Neural cell (in vitro differentiated cells): ENCODE data around the gene UBASH3B. TPM values are rescaled to one million over a fixed set of nuclear protein-coding genes. Genes with fewer than 3 reads are reported as not detected.
"Not testable (repeated sequence)": the region's sequence is repeated elsewhere in the genome, so short reads cannot be mapped to it uniquely, and the experiment has no call there.

Experiments
- H2AFZ ChIP-seq: fragments of 200-600, 300-800 bp; sonication (generic), shearing (Covaris generic); 2 replicates; pipeline ENCODE4 v1.6.0; 2014; ENCODE audit warnings: low read depth, mild to moderate bottlenecking, antibody characterized with exemption, low read length, moderate library complexity
- H3F3A ChIP-seq: fragments of 200-600 bp; shearing (Covaris generic); 2 replicates; pipeline ENCODE4 v1.6.1; 2016; ENCODE audit warnings: mild to moderate bottlenecking, moderate library complexity, mixed read lengths, antibody characterized with exemption, low read length; ENCODE audit not compliant: insufficient read depth, poor library complexity, severe bottlenecking
- H3K27ac ChIP-seq: fragments of 200-600, 300-800 bp; sonication (generic), shearing (Covaris generic); 2 replicates; pipeline ENCODE4 v1.5.1; 2014; ENCODE audit warnings: mild to moderate bottlenecking, low read length, moderate library complexity
- H3K27me3 ChIP-seq: fragments of 300-800, 200-600 bp; sonication (generic), shearing (Covaris generic); 2 replicates; pipeline ENCODE4 v1.6.0; 2014; ENCODE audit warnings: mild to moderate bottlenecking, low read depth, low read length, moderate library complexity; ENCODE audit not compliant: insufficient read depth
- H3K36me3 ChIP-seq: fragments of 300-800, 200-600 bp; sonication (generic), shearing (Covaris generic); 2 replicates; pipeline ENCODE4 v1.5.1; 2014; ENCODE audit warnings: mild to moderate bottlenecking, antibody characterized with exemption, low read length, moderate library complexity; ENCODE audit not compliant: insufficient read depth
- H3K4me2 ChIP-seq: fragments of 300-800, 200-600 bp; sonication (generic), shearing (Covaris generic); 2 replicates; pipeline ENCODE4 v1.6.0; 2014; ENCODE audit warnings: mild to moderate bottlenecking, low read length
- H3K4me3 ChIP-seq: fragments of 300-800, 200-600 bp; sonication (generic), shearing (Covaris generic); 2 replicates; pipeline ENCODE4 v1.5.1; 2014; ENCODE audit warnings: mild to moderate bottlenecking, low read length, moderate library complexity
- H3K79me2 ChIP-seq: fragments of 200-600 bp; shearing (Covaris generic); replicated peaks from 2 replicates; pipeline ENCODE4 v1.6.0; 2014; ENCODE audit warnings: mild to moderate bottlenecking, low read length, moderate library complexity; ENCODE audit not compliant: insufficient read depth
- H3K9ac ChIP-seq: fragments of 300-800, 200-600 bp; sonication (generic), shearing (Covaris generic); 2 replicates; pipeline ENCODE4 v1.6.1; 2016; ENCODE audit warnings: mild to moderate bottlenecking, low read length, mixed read lengths
- H3K9me2 ChIP-seq: fragments of 200-600 bp; shearing (Covaris generic); 2 replicates; pipeline ENCODE4 v1.6.1; 2016; ENCODE audit warnings: mild to moderate bottlenecking, low read length, mixed read lengths; ENCODE audit not compliant: insufficient read depth
- H3K9me3 ChIP-seq: fragments of 200-600, 300-800 bp; sonication (generic), shearing (Covaris generic); 2 replicates; pipeline ENCODE4 v1.6.1; 2016; ENCODE audit warnings: mild to moderate bottlenecking, mixed run types, low read length, moderate library complexity, mixed read lengths
- H4K20me1 ChIP-seq: fragments of 200-600 bp; shearing (Covaris generic); 2 replicates; pipeline ENCODE4 v1.6.1; 2016; ENCODE audit warnings: mild to moderate bottlenecking, mixed run types; ENCODE audit not compliant: insufficient read depth
- EP300 ChIP-seq: fragments of 450-650 bp; conservative IDR thresholded peaks from 2 replicates; pipeline ENCODE4 v1.6.1; 2014; ENCODE audit warnings: antibody characterized with exemption, mild to moderate bottlenecking, moderate library complexity; ENCODE audit not compliant: poor library complexity, severe bottlenecking
- EZH2 ChIP-seq: fragments of 200-600, 300-800 bp; shearing (Covaris generic), sonication (generic); IDR thresholded peaks from 2 replicates; pipeline ENCODE4 v1.6.1; 2014; ENCODE audit warnings: antibody characterized with exemption, low read length, borderline replicate concordance, mild to moderate bottlenecking; ENCODE audit not compliant: insufficient read depth, poor library complexity, severe bottlenecking
- MXI1 ChIP-seq: fragments of 450-650 bp; conservative IDR thresholded peaks from 2 replicates; pipeline ENCODE4 v1.6.1; 2014; ENCODE audit warnings: antibody characterized with exemption, mild to moderate bottlenecking; ENCODE audit not compliant: poor library complexity, severe bottlenecking
- POLR2AphosphoS5 ChIP-seq: IDR thresholded peaks from 2 replicates; pipeline ENCODE4 v1.6.1; 2012
- RAD21 ChIP-seq: fragments of 450-650 bp; conservative IDR thresholded peaks from 2 replicates; pipeline ENCODE4 v1.6.1; 2014; ENCODE audit warnings: antibody characterized with exemption, mild to moderate bottlenecking, moderate library complexity
- REST ChIP-seq: IDR thresholded peaks from 2 replicates; pipeline ENCODE4 v1.6.1; 2012; ENCODE audit warnings: borderline replicate concordance
- SMC3 ChIP-seq: fragments of 450-650 bp; conservative IDR thresholded peaks from 2 replicates; pipeline ENCODE4 v1.6.1; 2014; ENCODE audit warnings: antibody characterized with exemption, mild to moderate bottlenecking, moderate library complexity; ENCODE audit not compliant: poor library complexity
- TAF1 ChIP-seq: IDR thresholded peaks from 2 replicates; pipeline ENCODE4 v1.6.1; 2012; ENCODE audit warnings: low read depth
- polyA plus RNA-seq: library from polyadenylated mRNA; depleted of rRNA; stranded (reverse); fragments of >200 nt; gene quantifications from 2 replicates; pipeline ENCODE4 v1.2.3, GENCODE V29; 2014
- TF ChIP-seq, protein P1 (sequence below): fragments of 450-650 bp; IDR thresholded peaks from 2 replicates; pipeline ENCODE4 v1.5.1; 2014; ENCODE audit warnings: antibody characterized with exemption, mild to moderate bottlenecking, moderate library complexity; ENCODE audit not compliant: poor library complexity, severe bottlenecking

UBASH3B gene
- polyA plus RNA-seq, 1 donor from 2014 or later: 4.2 TPM

DNA sequence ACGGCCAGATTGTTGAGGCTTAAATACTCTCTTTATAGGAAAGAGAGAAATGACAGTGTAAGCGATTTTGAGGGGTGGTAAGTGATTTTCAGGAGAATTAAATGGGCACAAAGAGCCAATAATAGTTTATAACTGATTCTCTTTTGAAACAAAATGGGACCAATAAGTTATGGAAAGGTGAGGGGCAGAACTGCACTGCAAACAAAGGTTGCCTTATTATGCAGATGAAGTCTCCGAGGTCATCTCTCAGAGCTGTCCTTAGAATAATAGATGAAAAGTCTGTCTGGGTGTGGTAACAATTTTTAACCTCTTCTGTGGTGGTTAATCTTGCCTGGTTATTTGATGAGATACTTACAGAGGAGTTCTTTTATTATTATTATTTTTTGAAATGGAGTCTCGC, 168.0 kb downstream of the UBASH3B start:
- TF ChIP-seq MXI1 (no peak), EP300 (no peak), RAD21 (no peak), SMC3 (no peak), REST (no peak), EZH2 (no peak), POLR2AphosphoS5 (no peak), TAF1 (no peak)
- TF ChIP-seq, protein P1, sequence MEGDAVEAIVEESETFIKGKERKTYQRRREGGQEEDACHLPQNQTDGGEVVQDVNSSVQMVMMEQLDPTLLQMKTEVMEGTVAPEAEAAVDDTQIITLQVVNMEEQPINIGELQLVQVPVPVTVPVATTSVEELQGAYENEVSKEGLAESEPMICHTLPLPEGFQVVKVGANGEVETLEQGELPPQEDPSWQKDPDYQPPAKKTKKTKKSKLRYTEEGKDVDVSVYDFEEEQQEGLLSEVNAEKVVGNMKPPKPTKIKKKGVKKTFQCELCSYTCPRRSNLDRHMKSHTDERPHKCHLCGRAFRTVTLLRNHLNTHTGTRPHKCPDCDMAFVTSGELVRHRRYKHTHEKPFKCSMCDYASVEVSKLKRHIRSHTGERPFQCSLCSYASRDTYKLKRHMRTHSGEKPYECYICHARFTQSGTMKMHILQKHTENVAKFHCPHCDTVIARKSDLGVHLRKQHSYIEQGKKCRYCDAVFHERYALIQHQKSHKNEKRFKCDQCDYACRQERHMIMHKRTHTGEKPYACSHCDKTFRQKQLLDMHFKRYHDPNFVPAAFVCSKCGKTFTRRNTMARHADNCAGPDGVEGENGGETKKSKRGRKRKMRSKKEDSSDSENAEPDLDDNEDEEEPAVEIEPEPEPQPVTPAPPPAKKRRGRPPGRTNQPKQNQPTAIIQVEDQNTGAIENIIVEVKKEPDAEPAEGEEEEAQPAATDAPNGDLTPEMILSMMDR: no peak
- Histone ChIP-seq H3K27ac (no peak overlapping the region), H3K4me2 (no peak overlapping the region), H3F3A (no peaks in the 10 kb centered on the region), H3K4me3 (no peak overlapping the region), H2AFZ (no peak overlapping the region), H3K9ac (no peak overlapping the region), H3K9me2 (no peaks in the 10 kb centered on the region), H3K79me2 (no peaks in the 10 kb centered on the region), H4K20me1 (no peaks in the 10 kb centered on the region), H3K27me3 (no peaks in the 10 kb centered on the region), H3K36me3 (no peaks in the 10 kb centered on the region), H3K9me3 (no peaks in the 10 kb centered on the region)

DNA sequence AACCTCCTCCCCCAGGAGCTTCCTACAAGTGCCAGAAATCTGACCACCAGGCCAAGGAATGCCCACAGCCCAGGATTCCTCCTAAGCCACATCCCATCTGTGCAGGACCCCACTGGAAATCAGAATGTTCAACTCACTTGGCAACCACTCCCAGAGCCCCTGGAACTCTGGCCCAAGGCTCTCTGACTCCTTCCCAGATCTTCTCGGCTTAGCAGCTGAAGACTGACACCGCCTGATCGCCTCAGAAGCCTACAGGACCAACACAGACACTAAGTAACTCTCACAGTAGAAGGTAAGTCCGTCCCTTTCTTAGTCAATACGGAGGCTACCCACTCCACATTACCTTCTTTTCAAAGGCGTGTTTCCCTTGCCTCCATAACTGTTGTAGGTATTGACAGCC, 173.8 kb downstream of the UBASH3B start:
- not testable (repeated sequence) for H3K79me2 ChIP-seq, H3K9me2 ChIP-seq, H3K9ac ChIP-seq, H3K4me3 ChIP-seq, H3K27ac ChIP-seq, H3K27me3 ChIP-seq, H2AFZ ChIP-seq, H3K4me2 ChIP-seq, H3K36me3 ChIP-seq, H3K9me3 ChIP-seq, H4K20me1 ChIP-seq, H3F3A ChIP-seq

DNA sequence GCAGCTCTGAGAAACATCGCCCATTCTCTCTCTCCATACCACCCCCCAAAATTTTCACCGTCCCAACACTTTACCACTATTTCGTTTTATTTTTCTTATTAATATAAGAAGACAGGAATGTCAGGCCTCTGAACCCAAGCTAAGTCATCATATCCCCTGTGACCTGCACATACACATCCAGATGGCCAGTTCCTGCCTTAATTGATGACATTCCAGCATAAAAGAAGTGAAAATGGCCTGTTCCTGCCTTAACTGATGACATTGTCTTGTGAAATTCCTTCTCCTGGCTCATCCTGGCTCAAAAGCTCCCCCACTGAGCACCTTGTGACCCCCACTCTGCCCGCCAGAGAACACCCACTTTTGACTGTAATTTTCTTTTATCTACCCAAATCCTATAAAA, 176.8 kb downstream of the UBASH3B start:
- H3K4me2 ChIP-seq, H3F3A ChIP-seq, H3K9me3 ChIP-seq, H3K79me2 ChIP-seq, H4K20me1 ChIP-seq, H3K4me3 ChIP-seq, H3K27ac ChIP-seq, H3K27me3 ChIP-seq, H3K36me3 ChIP-seq, H2AFZ ChIP-seq, H3K9me2 ChIP-seq, H3K9ac ChIP-seq: not testable (repeated sequence)
